Measurements from ENCODE around the gene NDNF.

Gene NDNF

DNA sequence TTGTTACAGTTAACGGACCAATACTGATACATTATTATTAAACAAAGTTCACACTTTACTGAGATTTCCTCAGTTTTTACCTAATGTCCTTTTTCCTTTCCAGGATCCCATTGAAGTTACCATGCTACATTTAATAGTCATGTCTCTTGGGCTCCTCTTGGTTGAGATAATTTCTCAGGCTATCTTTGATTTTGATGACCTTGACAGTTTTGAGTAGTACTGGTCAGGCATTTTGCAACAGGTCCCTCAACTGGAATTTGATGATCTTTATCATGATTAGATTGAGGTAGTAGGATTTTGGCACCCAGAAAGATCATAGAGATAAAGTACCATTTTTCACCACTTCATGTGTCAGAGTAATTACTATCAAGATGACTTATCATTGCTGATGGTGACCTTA, 53.8 kb downstream of the NDNF start:
- no peak for DNase-seq (ENCODE audit: low read depth in 4 of 4, low spot score in 1 of 4)

- DNase-seq (ENCODE audit: low read depth in 4 of 4, low spot score in 1 of 4) = no peak
These were observed 55.7 kb downstream of the NDNF start for GRCh38 chr4:121016611-121017010.

- no peak for DNase-seq (ENCODE audit: low read depth in 4 of 4, low spot score in 1 of 4)
These were observed 56.9 kb downstream of the NDNF start for GRCh38 chr4:121015421-121015820.

DNA sequence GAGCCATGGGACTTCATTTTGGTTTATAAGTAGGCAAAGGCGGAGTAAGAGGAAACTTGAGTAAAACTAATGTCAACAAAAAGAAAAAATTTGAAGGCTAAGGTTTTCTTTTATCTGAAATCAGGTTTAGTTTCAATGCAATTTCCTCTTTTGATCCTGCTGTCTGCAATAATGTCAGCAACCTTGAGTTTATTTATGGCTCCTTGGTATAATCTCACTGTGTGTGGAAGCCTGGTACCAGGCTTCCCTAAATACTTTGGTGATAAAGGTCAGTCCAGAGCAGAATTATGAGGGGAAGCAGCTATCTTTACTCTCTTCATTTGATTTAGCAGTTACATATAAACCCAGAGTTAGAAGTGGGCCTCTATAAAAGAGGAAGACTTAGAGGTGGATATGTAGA, 57.8 kb downstream of the NDNF start:
- no peak for DNase-seq (ENCODE audit: low read depth in 4 of 4, low spot score in 1 of 4)

DNA sequence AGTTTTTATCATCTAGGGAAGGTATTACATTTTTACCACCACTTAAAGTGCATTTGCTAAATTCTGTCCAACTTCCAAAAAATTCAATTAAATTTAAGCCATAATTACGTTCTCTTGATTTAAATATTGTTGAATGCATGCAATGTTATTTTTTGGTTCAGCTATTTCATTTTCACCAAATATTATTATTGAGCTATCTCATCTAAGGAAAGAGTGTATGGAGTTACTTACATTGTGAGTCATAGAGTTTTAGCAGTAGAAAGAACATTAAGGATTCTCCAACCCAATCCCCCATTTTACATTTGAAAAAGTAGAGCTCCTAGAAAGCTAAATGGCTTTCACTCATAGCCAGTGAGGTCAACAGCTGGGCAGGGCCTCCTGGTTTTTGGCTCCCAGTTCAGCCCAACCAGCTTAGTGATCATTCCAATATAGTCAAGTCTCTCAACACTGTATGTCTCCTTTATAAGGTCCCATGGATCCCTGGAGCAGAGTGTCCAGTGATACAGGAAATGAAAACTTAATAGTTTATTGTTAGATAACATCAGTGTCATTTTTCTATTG, 60.5 kb downstream of the NDNF start:
- no peak for DNase-seq (ENCODE audit: low read depth in 4 of 4, low spot score in 1 of 4)

DNA sequence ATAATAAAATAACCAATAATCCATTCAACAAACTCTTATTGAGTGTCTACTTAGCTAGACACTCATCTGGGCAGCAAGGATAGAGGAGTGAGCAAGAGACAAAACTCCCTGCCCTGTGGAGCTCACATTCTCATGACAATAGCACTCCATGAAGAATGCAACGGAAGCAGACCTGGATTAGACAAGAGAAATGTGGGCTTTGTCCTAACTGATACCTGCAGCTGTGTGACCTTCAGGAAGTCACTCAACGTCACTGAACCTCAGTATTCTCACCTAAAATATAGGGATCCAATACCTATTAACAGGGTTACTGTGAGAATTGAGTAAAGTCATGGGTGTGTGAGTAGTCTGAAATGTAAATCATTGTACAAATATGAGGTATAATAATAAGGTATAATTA, 61.2 kb downstream of the NDNF start:
- DNase-seq (ENCODE audit: low read depth in 4 of 4, low spot score in 1 of 4) = no peak

DNA sequence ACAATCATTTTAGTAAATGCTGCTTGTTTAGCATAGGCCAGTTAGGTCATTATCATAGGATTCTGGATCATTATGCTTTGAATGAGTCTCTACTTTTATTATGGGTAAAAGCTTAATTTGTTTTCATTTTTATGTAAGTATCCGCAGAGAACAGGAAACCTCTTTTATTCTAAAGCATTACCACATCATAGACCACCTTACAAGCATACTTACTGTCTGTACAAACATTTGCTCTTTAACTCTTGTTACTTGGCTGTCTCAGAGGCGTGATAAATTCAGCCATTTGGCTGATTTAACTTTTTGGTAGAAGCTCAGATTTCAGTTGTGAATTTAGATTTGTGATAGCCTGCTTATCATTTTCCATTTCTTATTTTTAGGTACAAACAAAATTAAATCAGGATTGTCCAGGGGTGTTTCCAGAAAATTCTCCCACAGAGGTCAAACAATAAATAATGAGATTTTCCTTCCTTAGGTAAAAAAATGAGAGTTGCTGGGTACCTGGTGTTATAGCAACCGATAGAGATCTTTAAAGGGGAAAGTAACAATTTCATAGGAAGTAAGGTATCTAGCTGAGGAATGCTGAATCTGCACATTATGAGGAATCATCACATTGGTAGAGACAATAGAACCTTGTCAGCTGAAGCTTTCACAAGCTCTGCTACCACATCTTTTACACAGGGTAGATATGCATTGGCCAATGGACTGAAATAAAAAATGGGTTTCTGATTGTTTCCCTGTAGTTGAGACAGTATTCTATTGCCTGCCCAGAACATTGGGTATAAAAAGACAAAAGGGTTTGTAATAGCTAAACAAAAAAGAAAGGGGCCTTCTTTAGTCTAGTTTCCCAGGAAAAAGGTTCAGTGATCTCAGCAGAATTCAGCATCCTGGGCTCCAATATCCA, 62.5 kb downstream of the NDNF start:
- no peak for DNase-seq (ENCODE audit: low read depth in 4 of 4, low spot score in 1 of 4)

DNA sequence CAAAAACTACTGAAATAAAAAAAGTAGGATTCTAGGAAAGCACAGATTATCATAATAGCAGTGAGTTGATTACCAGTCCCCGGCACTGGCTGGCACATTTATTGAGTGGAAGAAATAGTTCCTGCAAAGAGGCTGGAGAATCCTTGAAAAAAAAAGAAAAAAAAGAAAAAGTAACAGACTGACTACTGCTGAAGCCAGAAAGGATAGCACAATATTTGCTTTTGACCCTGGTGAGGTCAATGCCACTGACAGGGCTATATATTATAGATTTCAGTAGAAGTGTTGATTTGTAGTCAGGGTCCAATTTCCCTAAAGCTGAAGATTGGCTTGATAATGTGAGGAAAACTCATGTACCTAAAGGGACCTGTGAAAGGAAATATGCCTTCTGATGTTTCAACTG, 64.7 kb downstream of the NDNF start:
- DNase-seq (ENCODE audit: low read depth in 4 of 4, low spot score in 1 of 4) = no peak

DNA sequence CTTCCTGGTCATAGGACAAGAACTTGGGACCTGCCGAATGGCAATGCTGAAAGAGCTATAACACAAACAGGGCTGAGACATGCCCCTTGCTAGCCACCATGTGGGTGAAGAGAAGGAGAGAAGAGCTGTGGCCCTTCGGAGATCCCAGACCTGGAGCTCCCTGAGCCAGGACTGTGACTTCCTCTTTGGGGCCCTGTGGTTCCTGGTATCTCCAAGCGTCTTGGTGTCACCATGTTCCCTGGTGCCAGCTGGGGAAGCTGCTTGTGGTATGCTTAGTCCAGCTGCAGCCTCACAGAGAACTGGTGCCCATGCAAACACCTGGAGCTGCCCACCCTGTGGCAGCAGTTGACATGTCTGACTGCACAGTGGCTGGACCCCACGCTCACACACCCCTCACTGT, 68.5 kb downstream of the NDNF start:
- DNase-seq (ENCODE audit: low read depth in 4 of 4, low spot score in 1 of 4) = no peak

DNA sequence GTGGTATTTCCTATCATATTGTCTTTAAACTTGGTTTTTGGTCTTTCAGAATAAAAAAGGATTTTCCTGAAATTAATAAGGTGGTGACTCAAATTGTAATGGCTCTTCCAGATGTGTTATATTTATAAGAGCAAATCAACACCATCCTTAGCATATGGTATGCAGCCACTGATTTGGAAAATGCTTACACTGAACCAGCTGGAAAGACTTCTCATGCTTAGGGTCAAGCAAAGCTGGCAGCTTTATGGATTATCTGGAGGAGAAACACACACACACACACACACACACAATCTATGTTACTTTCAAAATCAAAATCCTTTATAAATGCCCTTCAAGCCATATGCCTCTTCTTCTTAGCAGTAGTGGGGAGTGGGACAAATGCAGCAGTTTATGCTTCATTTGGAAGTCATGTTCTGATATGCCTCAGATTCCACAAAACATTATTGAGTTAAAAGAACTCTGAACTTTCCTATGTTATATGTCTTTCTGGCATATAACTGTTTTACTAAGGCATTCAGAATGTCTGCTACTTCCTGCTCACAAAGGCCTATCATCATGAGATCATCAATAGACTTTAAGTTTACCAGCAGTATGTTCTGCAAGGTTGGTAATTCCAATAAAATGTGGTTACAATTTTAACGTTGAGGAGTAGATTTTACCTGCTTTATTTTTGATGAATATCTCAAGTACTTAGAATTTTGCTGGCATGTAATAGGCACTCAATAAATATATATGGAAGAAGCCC, 76.9 kb downstream of the NDNF start:
- no peak for DNase-seq (ENCODE audit: low read depth in 4 of 4, low spot score in 1 of 4)

GRCh38 chr4:120994521-120994920, 77.8 kb downstream of the NDNF start:
- DNase-seq (ENCODE audit: low read depth in 4 of 4, low spot score in 1 of 4) = no peak

- DNase-seq (ENCODE audit: low read depth in 4 of 4, low spot score in 1 of 4) = no peak
These were observed 80.5 kb downstream of the NDNF start for GRCh38 chr4:120991885-120992284.

- no peak for DNase-seq (ENCODE audit: low read depth in 4 of 4, low spot score in 1 of 4)
These were observed 82.1 kb downstream of the NDNF start for GRCh38 chr4:120990246-120990645.
